GM23338 (cell line): ENCODE measurements around the gene MCM3.

ENCODE experiments used
- CREB1 ChIP-seq: fragments of 250-450 bp; sonication (Bioruptor Pico); IDR thresholded peaks from 2 replicates; pipeline ENCODE4 v1.5.0; 2020; ENCODE audit warnings: low read depth, mild to moderate bottlenecking, moderate library complexity
- CTCF ChIP-seq, 2 experiments: fragments of 200-600 bp in 1 of 2; sonication (generic) in 1 of 2; conservative IDR thresholded peaks; 2 replicates each; pipeline versions ENCODE4 v1.5.1 to v1.6.1; 2016 to 2017; ENCODE audit warnings: antibody characterized with exemption in 2 of 2, low read depth in 2 of 2, mild to moderate bottlenecking in 2 of 2, moderate library complexity in 1 of 2
- EZH2 ChIP-seq: fragments of 200-600 bp; sonication (generic); IDR thresholded peaks from one replicate; pipeline ENCODE4 v1.8.0; 2017; ENCODE audit warnings: antibody characterized with exemption, mild to moderate bottlenecking, low read depth; ENCODE audit not compliant: unreplicated experiment
- JUNB ChIP-seq: IDR thresholded peaks from one replicate; pipeline ENCODE4 v1.6.1; 2016; ENCODE audit warnings: antibody characterized with exemption; ENCODE audit not compliant: unreplicated experiment
- POLR2AphosphoS5 ChIP-seq: IDR thresholded peaks from 2 replicates; pipeline ENCODE4 v1.6.1; 2016; ENCODE audit warnings: antibody characterized with exemption, low read depth
- STAT1 ChIP-seq: IDR thresholded peaks from one replicate; pipeline ENCODE4 v1.6.1; 2016; ENCODE audit warnings: antibody characterized with exemption; ENCODE audit not compliant: unreplicated experiment
- ZNF462 ChIP-seq: fragments of 250-450 bp; sonication (Bioruptor Pico); IDR thresholded peaks from 2 replicates; pipeline ENCODE4 v1.5.0; 2020; ENCODE audit warnings: mild to moderate bottlenecking, moderate library complexity

- TF ChIP-seq CTCF (conservative IDR thresholded peaks at IDR 0.05; ENCODE audit: low read depth in 2 of 2) (no peak), JUNB (no peak), POLR2AphosphoS5 (no peak), EZH2 (no peak), ZNF462 (CRISPR knock-in tag) (no peak), STAT1 (no peak), CREB1 (CRISPR knock-in tag) (no peak)
Measured at GRCh38 chr6:52310932-52311331, 26.4 kb upstream of the MCM3 start.
